Stimulated activated CD4-positive, alpha-beta T cell treated with anti-CD3 and anti-CD28 coated beads, Interleukin-1b, Interleukin-23, amount 100 ng/mL, for 48 hours (primary cell): ENCODE measurements around the gene TAS2R14.

Source experiments
- DNase-seq: peaks from one replicate; pipeline ENCODE4 v3.0.0-alpha.2; 2020

TAS2R14 gene

GRCh38 chr12:10939163-10939562, at the start of gene TAS2R14:
TAS2R14 (minus strand) TSS chr12:10939263; CDS start chr12:10939207, 56 bp downstream.
- DNase-seq: no peak

DNA sequence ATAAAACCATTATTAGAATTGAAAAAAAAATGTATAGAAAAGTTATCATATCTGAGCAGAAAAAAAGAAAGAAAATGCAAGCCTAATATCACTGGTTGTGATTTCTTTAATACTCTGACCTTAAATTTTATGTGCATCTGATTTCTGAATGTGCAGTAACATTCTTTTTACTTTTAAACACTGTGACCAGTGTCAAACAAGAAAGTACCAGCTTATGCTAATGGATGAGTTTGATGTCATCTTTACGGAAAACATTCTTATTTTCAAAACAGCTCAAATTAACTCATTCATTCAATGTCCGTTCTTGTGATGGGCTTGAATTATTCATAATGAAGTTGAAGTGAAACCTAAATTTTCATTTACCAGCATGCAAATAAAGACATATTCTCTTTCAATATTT, 47.7 kb upstream of the TAS2R14 start, which contains the start of gene TAS2R50:
Gene TAS2R50, minus strand, starts transcription at position 101 of the 400 bp plus-strand sequence. Its CDS starts 52 bp downstream, at position 49.
- DNase-seq: no peak

- DNase-seq: peak; percentile 49
Observed at GRCh38 chr12:10982244-10982643, 43.2 kb upstream of the TAS2R14 start.

DNA sequence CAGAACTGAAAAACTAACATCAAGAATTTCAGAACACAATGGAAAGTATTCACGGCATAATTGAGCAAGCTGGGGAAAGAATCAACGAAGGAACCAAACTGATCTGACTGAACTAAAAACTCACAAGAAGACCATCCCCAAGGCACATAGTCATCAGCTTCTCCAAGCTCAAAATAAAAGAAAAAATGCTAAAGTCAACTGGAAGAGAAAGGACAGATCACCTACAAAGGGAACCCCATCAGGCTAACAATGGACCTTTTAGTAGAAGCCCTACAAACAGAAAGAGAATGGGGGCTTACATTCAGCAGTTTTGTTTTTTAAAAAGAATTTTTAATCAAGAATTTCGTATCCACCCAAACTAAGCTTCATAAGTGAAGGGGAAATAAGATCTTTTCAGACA, 35.9 kb upstream of the TAS2R14 start:
- DNase-seq: no peak

- no peak for DNase-seq
Observed at GRCh38 chr12:10968765-10969456, 29.8 kb upstream of the TAS2R14 start.

DNA sequence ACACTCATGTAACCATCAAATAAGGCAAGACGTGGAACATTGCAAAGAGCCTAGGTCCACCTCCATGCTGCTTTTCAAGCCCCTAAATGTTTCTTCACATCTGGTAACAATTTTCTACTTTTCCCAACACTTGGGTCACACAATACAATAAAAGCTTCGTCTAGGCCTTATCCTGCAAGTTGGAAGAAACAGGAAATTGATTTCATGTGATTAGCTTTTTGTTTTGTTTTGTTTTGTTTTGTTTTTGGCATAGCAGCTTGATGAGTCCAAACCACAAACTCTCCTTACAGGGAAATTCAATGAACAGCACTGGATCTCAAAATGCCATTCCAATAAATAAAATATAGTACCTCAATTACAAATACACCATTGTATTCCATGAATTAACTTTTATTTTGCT, 28.3 kb upstream of the TAS2R14 start:
- no peak for DNase-seq

DNA sequence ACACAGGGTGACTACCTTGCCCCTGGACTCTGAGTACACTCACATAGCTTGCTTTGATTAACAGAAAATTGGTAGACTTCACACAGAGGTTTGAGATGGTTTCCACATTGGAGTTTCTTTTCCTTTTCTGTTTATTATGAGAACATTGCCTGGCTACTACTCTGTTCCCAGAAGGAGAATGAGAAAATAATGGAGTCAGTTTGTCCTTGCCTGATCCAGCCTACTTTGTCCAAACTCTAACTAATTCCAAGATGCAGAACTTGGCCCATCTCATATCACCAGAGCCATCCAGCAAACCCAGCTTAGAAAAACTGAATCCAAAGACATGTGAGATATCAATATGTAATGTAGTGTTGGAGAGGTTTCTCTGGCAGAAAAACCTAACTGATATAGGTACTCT, 27.3 kb upstream of the TAS2R14 start:
- DNase-seq: no peak

DNA sequence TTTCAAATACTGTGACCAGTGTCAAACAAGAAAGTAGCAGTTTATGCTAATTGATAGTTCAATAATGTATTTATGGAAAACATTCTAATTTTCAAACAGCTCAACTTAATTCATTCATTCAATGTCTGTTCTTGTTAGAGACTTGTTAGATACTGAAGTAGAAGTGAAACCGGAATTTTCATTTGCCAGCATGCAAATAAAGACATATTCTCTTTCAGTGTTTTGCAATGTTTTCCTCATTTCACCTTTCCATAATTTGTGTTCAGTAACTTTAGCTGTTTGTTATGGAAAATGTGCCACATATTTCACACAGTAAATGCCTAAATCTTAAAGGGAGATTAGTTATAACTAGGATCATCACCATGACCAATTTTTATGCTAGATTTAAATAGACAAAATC, 26.4 kb upstream of the TAS2R14 start:
- DNase-seq: no peak

- DNase-seq: no peak
Observed at GRCh38 chr12:10960211-10960610, 21.1 kb upstream of the TAS2R14 start.

DNA sequence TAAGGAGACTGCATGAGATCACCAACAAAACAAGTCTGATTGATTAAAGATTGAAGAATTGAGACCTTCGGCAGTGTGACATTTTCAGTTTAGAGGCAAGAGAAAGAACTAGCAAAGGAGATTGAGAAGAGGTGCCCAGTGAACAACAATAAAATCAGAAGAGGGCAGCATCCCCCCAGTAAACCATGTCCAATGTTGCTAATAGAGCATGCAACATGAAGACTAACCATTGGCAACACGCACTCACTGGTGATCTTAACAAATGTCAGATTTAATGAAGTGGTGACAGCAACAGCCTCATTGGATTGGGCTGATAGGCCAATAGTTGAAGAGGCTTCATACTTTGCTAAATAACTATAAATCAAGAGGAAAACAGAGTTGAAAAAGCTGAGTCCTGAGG, 20.7 kb upstream of the TAS2R14 start:
- no peak for DNase-seq

- no peak for DNase-seq
Observed at GRCh38 chr12:10957741-10958140, 18.7 kb upstream of the TAS2R14 start.

DNA sequence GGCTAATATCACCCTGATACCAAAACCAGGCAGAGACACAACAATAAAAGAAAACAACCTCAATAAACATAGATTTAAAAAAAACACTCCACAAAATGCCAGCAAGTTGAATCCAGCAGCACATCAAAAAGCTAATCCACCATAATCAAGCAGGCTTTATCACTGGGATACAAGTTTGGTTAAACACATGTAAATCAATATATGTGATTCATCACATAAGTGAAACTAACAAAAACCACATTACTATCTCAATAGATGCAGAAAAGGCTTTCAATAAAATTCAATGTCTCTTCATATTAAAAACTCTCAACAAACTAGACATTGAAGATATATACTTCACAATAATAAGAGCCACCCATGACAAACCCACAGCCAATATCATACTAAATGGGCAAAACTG, 17.0 kb upstream of the TAS2R14 start:
- DNase-seq: no peak

DNA sequence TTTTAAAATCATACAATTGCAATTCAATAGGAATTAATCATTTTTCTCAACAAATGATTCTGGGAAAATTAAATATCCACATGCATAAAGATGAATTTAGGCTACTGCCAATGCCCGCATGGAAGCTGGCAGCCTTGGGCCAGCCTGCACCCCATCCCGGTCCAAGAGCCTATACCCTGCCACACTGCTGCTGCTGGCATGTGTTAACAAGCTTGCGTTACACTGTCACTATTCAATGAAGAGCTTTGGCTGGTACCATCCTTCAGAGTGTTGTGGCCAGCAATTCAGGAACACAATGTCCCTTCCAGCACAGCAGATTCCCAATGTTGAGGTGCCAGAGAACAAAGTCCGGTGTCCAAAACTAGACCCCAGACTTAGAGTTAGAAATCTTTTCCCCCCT, 13.6 kb upstream of the TAS2R14 start:
- DNase-seq: no peak

GRCh38 chr12:10943167-10943566, 4.1 kb upstream of the TAS2R14 start:
- DNase-seq: no peak

DNA sequence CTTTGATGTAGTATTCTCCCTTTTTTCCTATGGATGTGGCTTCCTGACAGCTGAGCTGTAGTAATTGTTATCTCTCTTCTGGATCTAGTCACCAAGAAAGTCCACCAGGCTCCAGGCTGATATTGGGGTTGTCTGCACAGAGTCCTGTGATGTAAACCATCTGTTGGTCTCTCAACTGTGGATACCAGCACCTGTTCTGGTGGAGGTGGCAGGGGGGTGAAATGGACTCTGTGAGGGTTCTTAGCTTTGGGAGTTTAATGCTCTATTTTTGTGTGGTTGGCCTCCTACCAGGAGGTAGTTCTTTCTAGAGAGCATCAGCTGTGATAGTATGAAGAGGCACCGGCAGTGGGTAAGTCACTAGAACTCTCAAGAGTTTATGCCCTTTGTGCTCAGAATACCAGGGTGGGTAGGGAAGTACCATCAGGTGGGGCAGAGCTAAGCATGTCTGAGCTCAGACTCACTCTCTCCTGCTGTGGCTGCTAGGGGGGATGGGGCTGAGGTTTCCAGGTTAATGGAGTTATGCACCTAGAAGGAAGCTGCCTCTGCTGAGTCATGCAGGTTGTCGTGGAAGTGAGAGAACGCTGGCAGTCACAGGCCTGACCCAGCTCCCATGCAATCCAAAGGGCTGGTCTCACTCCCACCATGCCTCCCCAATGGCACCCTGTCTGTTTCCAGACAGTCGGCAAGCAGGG, 3.0 kb upstream of the TAS2R14 start:
- DNase-seq: no peak

- DNase-seq: no peak
Observed at GRCh38 chr12:10941369-10941768, 2.3 kb upstream of the TAS2R14 start.

DNA sequence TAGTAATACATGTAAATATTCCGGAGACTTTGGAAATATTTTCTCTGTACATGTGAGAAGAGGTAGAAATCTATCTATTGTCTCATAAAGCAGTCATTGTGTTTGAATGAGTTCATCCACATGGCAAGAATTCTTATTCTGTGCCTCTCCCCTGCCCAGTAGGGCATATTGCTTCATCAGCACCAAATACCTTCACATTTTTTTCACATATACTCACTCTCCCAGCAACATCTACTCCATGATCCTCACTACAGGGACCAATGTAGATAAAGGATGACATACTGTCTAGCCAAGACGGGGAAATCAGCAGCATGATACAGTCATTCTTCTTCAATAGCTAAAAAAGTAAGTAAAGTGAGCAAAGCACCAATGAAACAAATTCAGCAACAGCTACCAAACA, 1.3 kb upstream of the TAS2R14 start:
- DNase-seq: no peak

DNA sequence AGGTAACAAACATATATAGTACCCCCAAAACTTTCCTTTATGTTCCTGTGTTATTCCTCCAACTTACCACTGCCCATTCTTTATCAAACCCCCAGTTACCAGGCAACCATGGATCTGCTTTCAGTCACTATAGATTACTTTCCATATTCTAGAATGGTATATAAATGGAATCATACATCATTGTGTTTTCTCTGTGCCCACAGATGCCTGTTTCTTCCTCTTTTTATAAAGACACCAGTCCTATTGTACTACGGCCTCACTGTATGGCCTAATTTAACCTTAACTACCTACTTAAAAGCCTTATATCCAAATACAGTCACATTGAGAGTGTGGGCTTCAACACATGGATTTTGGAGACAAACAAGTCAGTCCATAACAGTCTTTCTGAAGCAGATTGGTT, 2.6 kb downstream of the TAS2R14 start:
- DNase-seq: no peak

- no peak for DNase-seq
Observed at GRCh38 chr12:10928746-10929286, 10.2 kb downstream of the TAS2R14 start, which contains the start of gene PRH2. PRH2 (plus strand) TSS chr12:10929236; CDS start chr12:10929274, 38 bp downstream.

DNA sequence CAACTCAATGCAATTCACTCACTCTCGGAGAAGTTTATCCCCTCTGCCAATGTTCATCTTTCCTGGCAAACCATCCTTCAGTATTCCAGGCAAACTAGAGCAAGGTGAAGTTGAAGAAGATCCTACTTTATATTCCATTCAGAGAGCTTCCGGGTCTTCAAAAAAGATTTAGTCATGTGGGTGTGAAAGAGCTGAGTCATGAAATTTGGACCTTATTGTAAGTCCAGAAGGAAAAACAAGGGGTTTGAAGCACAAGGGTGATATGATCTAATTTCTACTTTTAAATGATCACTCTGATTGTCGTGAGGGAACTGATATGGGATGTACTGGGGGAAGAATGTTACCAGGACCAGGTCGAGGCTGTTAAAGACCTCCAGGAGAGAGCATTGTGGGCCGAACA, 12.8 kb downstream of the TAS2R14 start:
- no peak for DNase-seq

DNA sequence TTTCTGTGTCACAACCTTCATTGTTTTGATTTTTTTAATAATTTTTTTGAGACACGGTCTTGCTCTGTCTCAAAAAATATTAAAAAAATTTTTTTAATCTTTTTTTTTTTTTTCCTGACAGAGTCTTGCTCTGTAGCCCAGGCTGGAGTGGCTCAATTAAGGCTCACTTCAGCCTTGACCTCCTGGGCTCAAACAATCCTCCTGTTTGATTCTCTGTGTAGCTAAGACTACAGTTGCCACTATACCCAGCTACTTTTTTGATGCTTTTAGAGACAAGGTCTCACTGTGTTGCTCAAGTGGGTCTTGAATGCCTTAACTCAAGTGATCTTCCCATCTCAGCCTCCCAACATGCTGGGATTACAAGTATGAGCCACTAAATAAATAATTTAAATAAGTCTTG, 19.3 kb downstream of the TAS2R14 start:
- DNase-seq: no peak

DNA sequence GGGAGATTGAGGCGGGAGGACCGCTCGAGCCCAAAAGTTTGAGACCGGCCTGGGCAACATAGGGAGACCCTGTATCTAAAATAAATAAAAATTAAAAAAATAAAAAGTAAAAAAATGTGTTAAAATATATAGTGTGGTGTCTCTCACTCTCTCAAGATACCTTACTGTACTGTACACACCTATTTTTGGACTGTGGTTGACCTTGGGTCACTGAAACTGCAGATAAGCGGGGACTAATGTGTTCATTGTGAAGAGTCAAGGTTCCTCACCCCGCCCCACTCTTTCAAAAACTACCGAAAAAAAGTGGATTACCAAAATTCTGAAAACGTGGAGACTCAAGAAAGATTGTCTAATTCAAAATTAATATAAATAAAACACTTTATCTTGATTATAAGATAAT, 28.7 kb downstream of the TAS2R14 start:
- no peak for DNase-seq

- no peak for DNase-seq
Observed at GRCh38 chr12:10909462-10909861, 29.6 kb downstream of the TAS2R14 start, which contains the start of gene TAS2R13. TAS2R13 (minus strand) TSS chr12:10909562; CDS start chr12:10909298, 264 bp downstream.

- DNase-seq: no peak
Observed at GRCh38 chr12:10904686-10905085, 34.4 kb downstream of the TAS2R14 start.
